Prostate gland (tissue), 2 donors: ENCODE measurements around the gene EML1. TPM values are rescaled to one million over a fixed set of nuclear protein-coding genes. Genes with fewer than 3 reads are reported as not detected.

ENCODE experiments used
- DNase-seq: peaks from one replicate; pipeline ENCODE4 v3.0.0-alpha.2; 2019; ENCODE audit warnings: low spot score
- H3K27ac ChIP-seq, 2 donors: fragments of 200-600 bp; sonication (generic); 2 replicates each; pipeline ENCODE4 v1.5.1; 2017 to 2019
- H3K27me3 ChIP-seq: fragments of 200-600 bp; sonication (generic); replicated peaks from 2 replicates; pipeline ENCODE4 v1.5.1; 2019; ENCODE audit not compliant: insufficient read depth
- H3K36me3 ChIP-seq, 2 donors: fragments of 200-600 bp; sonication (generic); 1 replicate in 1 of 2; 2 replicates in 1 of 2; pipeline versions ENCODE4 v1.5.1 to v1.8.1; 2017 to 2019
- H3K4me1 ChIP-seq: fragments of 200-600 bp; sonication (generic); replicated peaks from 2 replicates; pipeline ENCODE4 v1.5.1; 2019
- H3K4me3 ChIP-seq, 2 donors: fragments of 200-600 bp; sonication (generic); 2 replicates each; pipeline ENCODE4 v1.5.1; 2017 to 2019
- H3K9me3 ChIP-seq: fragments of 200-600 bp; sonication (generic); 2 replicates; pipeline ENCODE4 v1.5.1; 2017
- CTCF ChIP-seq, 4 experiments: fragments of 200-600 bp in 2 of 4; fragments of 450-650 bp in 2 of 4; sonication (generic) in 2 of 4; IDR thresholded peaks; 1 replicate in 3 of 4; 2 replicates in 1 of 4; pipeline ENCODE4 v1.5.1; 2016 to 2019; ENCODE audit warnings: antibody characterized with exemption in 4 of 4, mild to moderate bottlenecking in 2 of 4, moderate library complexity in 2 of 4
- POLR2A ChIP-seq: fragments of 450-650 bp; IDR thresholded peaks from one replicate; pipeline ENCODE4 v1.6.1; 2016; ENCODE audit warnings: antibody characterized with exemption, mild to moderate bottlenecking
- POLR2AphosphoS5 ChIP-seq: sonication (generic); formaldehyde crosslinking; IDR thresholded peaks from one replicate; pipeline ENCODE4 v1.6.1; 2017; ENCODE audit warnings: antibody characterized with exemption
- WGBS: methylation state at CpG from one replicate; pipeline ENCODE4 v1.1.5; 2018; 5-methylcytosine and 5-hydroxymethylcytosine counted together
- intact Hi-C: fragments of 100-400 bp; cut with DNase I; formaldehyde crosslinking; loops from one replicate; pipeline ENCODE4 v1.14.2; 2022
- total RNA-seq, 2 donors: library from RNA; depleted of rRNA; stranded (reverse); fragments of >200 nt; gene quantifications; one replicate each; pipeline ENCODE4 v1.1.0, GENCODE V29; 2016

Gene EML1
- total RNA-seq, 2 donors from 2014 or later = 7.0 to 31.8 TPM

DNA sequence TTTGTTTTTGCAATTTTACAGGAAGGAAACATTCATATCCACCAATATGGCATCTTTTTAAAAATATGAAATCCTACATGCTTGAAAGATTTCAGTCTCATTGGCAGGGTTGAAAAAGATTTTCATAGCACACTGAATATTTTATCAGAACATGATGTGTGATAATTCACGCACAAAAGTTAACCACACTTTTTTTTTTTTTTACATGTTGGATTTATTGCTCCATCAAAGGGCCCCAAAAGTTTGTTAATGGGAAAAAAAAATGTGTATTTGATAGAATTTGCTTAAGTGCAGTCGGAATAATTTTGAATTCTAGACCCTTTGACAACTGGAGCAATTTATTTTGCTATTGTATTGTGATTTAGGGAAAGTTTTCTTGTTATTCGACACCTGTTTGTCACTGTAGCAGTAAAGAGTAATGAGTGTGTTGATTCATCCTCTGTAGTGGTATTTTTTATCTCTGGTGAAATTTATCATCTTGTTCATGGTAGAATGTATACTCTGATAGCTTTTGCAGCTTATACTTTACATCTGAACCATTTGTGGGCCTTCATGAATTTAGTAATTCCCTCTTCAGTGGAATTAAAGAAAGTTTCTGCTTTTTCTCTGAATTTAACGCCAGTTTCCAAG is 1.1 kb downstream of the EML1 start:
- Histone ChIP-seq H3K27ac (no peak overlapping the region), H3K9me3 (no peaks in the 10 kb centered on the region), H3K27me3 (no peaks in the 10 kb centered on the region), H3K36me3 (no peaks in the 10 kb centered on the region), H3K4me1 (no peaks in the 10 kb centered on the region), H3K4me3 (peak overlapping the region; percentile 53 to 54)
- WGBS = 55% methylated on average over 4 of the region's 4 CpGs
- DNase-seq = no peak
- TF ChIP-seq POLR2A (no peak), POLR2AphosphoS5 (no peak)
- intact Hi-C loops = loop anchor here (5.0 to 10.0 kb wide), 5 partner anchors 37 to 279 kb away; no protein-coding TSS in a partner anchor

- Histone ChIP-seq H3K4me3 (no peak overlapping the region), H3K9me3 (no peaks in the 10 kb centered on the region), H3K4me1 (no peaks in the 10 kb centered on the region), H3K27me3 (no peaks in the 10 kb centered on the region), H3K27ac (no peak overlapping the region), H3K36me3 (no peaks in the 10 kb centered on the region)
- no peak for DNase-seq
- no peak for TF ChIP-seq POLR2AphosphoS5
- no peak for TF ChIP-seq POLR2A
- TF ChIP-seq CTCF (IDR thresholded peaks at IDR 0.05) = no peak
- intact Hi-C loops = loop anchor here (10.0 kb wide), 2 partner anchors 90 to 280 kb away; no protein-coding TSS in a partner anchor
- WGBS = 67% methylated on average over 4 of the region's 4 CpGs
These were observed 1.8 kb downstream of the EML1 start for GRCh38 chr14:99795046-99795445.

DNA sequence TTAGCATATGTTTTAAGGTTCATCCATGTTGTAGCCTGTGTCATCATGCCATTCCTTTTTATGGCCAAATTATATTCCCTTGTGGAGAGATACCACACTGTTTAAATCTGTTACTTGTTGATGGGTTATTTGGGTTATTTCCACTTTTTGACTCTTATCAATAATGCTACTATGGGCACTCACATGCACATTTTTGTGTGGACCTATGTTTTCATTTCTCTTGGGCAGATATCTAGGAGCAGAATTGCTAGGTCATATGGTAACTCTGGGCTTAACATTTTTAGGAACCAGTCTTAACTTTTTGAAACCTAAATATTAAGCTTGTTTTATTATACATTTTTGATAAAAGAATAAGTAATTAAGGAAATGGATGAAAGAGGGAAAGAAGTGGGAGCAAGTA is 4.0 kb downstream of the EML1 start:
- intact Hi-C loops = loop anchor here (10.0 kb wide), 2 partner anchors 88 to 282 kb away; no protein-coding TSS in a partner anchor
- no peak overlapping the region for H3K27ac ChIP-seq
- H3K4me1 ChIP-seq = no peaks in the 10 kb centered on the region

GRCh38 chr14:99800781-99801180 is 7.6 kb downstream of the EML1 start:
- no peak for TF ChIP-seq CTCF (IDR thresholded peaks at IDR 0.05)
- no peak for TF ChIP-seq POLR2AphosphoS5
- TF ChIP-seq POLR2A = no peak
- DNase-seq = no peak
- H3K4me1 ChIP-seq = no peaks in the 10 kb centered on the region
- no peaks in the 10 kb centered on the region for H3K27me3 ChIP-seq
- H3K27ac ChIP-seq = no peak overlapping the region
- no peaks in the 10 kb centered on the region for H3K36me3 ChIP-seq
- 85% methylated on average over 5 of the region's 5 CpGs for WGBS
- no peak overlapping the region for H3K4me3 ChIP-seq
- H3K9me3 ChIP-seq = no peaks in the 10 kb centered on the region
- intact Hi-C loops = no loop called here

More for the DNA sequence above, 4.0 kb downstream of the EML1 start:
- Histone ChIP-seq H3K9me3 (no peaks in the 10 kb centered on the region), H3K36me3 (no peaks in the 10 kb centered on the region), H3K4me3 (no peak overlapping the region), H3K27me3 (no peaks in the 10 kb centered on the region)
- TF ChIP-seq POLR2AphosphoS5 (no peak), CTCF (IDR thresholded peaks at IDR 0.05) (no peak), POLR2A (no peak)
- no peak for DNase-seq

GRCh38 chr14:99802301-99803105 is 9.3 kb downstream of the EML1 start:
- no peak overlapping the region for H3K4me3 ChIP-seq
- intact Hi-C loops = no loop called here
- DNase-seq = no peak
- no peaks in the 10 kb centered on the region for H3K36me3 ChIP-seq
- no peak overlapping the region for H3K27ac ChIP-seq
- TF ChIP-seq POLR2AphosphoS5 (no peak), POLR2A (no peak), CTCF (IDR thresholded peaks at IDR 0.05) (no peak)
- H3K9me3 ChIP-seq = no peaks in the 10 kb centered on the region
- no peaks in the 10 kb centered on the region for H3K27me3 ChIP-seq
- no peaks in the 10 kb centered on the region for H3K4me1 ChIP-seq
- WGBS = 85% methylated on average over 13 of the region's 13 CpGs
